ENCODE results near the gene LGR6. TPM values are rescaled to one million over a fixed set of nuclear protein-coding genes. Genes with fewer than 3 reads are reported as not detected.

LGR6 gene
- total and polyA plus RNA-seq, 2 of the 4 experiments (the other 2 are of a cell fraction), result not detected

DNA sequence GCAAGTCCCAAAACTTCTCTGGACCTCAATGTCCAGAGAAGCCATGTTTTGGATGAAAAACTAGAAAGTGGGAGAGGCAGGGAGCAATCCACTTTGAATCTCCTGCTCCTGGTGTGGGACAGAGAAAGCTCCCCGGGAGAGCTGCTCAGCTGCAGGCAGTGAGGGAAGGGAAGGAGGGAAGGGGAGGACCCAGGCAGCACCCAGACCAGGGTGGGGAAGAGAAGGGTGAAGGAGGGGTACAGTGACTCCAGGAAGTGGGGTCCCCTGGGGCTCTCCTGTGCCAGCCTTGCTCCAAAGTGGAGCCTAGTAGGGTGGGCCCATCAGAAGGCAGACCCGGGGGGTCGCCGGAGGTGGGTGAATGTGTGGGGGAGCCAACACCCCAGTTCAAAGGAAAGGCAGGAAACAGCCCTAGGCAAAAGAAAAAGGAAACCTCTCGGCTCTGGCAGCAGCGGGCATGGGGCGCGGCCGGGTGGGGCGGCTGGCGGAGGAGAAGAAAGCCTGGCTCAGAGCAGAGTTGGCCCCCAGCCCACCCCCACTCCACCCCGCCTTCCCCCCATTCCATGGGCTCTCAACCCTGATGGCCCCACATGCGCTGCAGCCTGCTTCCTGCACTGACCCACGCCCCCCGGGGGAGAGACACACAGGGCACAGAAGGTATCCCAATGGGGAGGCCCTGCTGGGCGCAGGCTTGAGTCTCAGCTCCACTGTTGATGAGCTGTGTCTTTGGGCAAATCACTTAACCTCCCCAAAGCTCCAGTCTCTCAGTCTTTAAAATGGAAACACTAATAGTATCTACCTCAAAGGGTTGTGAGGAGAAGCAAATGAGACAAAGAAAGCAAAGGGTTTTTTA, 5.7 kb downstream of the LGR6 start:
- POLR2A ChIA-PET (ENCODE audit: unreplicated experiment), result no interaction called here
- no peaks in the 10 kb centered on the region for H3K36me3 ChIP-seq (ENCODE audit: control insufficient read depth, insufficient read depth, low read length)
- H3K56ac ChIP-seq (ENCODE audit: extremely low read depth, insufficient read depth, low read length), result no peak overlapping the region
- no peak overlapping the region for H3K18ac ChIP-seq (ENCODE audit: low read depth, low read length)
- H3K4me2 ChIP-seq (ENCODE audit: low read depth, low read length), result no peak overlapping the region
- H4K5ac ChIP-seq (ENCODE audit: low read depth, low read length), result no peak overlapping the region
- H3K4ac ChIP-seq (ENCODE audit: low read depth, low read length), result no peak overlapping the region
- no peaks in the 10 kb centered on the region for H3K4me1 ChIP-seq (ENCODE audit: control insufficient read depth, insufficient read depth, low read length)
- no peak for TF ChIP-seq BHLHE40 (IDR thresholded peaks at IDR 0.05; ENCODE audit: low read depth, low read length)
- TF ChIP-seq CEBPB (IDR thresholded peaks at IDR 0.05; ENCODE audit: low read depth, low read length), result no peak
- no peak for TF ChIP-seq MAZ (IDR thresholded peaks at IDR 0.05; ENCODE audit: borderline replicate concordance, low read depth, low read length)
- TF ChIP-seq RFX5 (IDR thresholded peaks at IDR 0.05; ENCODE audit: low read depth, low read length), result no peak
- H3K79me1 ChIP-seq (ENCODE audit: low read depth in 1 of 2, low read length in 2 of 2), result no peaks in the 10 kb centered on the region
- no peak overlapping the region for H3K14ac ChIP-seq (replicated peaks; ENCODE audit: low read depth, low read length)
- H3K4me3 ChIP-seq (ENCODE audit: insufficient read depth, low read depth, low read length), result no peak overlapping the region
- CTCF ChIA-PET, result interaction anchor here (1.6 kb wide), 1 partner anchor 10 kb away, joined by 5 read pairs; no protein-coding TSS in a partner anchor
- dilution Hi-C loops (cut with HindIII; ENCODE audit: low sequenced_read_pairs, unreplicated experiment), result no loop called here
- no peak overlapping the region for H3K9ac ChIP-seq (ENCODE audit: low read depth, low read length)
- no peak overlapping the region for H2AK9ac ChIP-seq (replicated peaks; ENCODE audit: low read depth, low read length, poor library complexity)
- WGBS, 2 experiments (ENCODE audit: extremely low coverage in 2 of 2, insufficient read length in 1 of 2), result 67% methylated on average over 1 of the region's 16 CpGs; no CpG with 5 or more reads in 1 of the 2 experiments
- H2BK5ac ChIP-seq (ENCODE audit: low read depth, low read length, poor library complexity, severe bottlenecking), result no peak overlapping the region
- no peak overlapping the region for H4K8ac ChIP-seq (ENCODE audit: low read depth in 2 of 2, low read length in 2 of 2)
- H4K91ac ChIP-seq (ENCODE audit: insufficient read depth, low read depth, low read length), result no peak overlapping the region
- H2BK20ac ChIP-seq (ENCODE audit: low read depth, low read length), result no peak overlapping the region
- H3K27ac ChIP-seq (ENCODE audit: insufficient read depth, low read length), result no peak overlapping the region
- H4K20me1 ChIP-seq (ENCODE audit: insufficient read depth, low read length), result no peaks in the 10 kb centered on the region
- peaks cover 79% of the 10 kb centered on the region for H3K27me3 ChIP-seq (ENCODE audit: control insufficient read depth, insufficient read depth, low read length)
- no peak for DNase-seq
- ATAC-seq (ENCODE audit: low read depth), result no peak
- no peak overlapping the region for H2BK120ac ChIP-seq (ENCODE audit: low read depth, low read length)
- no peak overlapping the region for H2AK5ac ChIP-seq (ENCODE audit: low read depth, low read length)
- no TSS peak for BruUV-seq (replicated peaks)
- no peaks in the 10 kb centered on the region; the same call in 1 of the 2 replicates for H3K9me3 ChIP-seq (ENCODE audit: control insufficient read depth, insufficient read depth, low read length)
- no peak overlapping the region for H3K23ac ChIP-seq (ENCODE audit: low read depth, low read length)
- no peak overlapping the region for H2BK15ac ChIP-seq (ENCODE audit: low read depth, low read length)
- in situ Hi-C loops (cut with MboI; ENCODE audit: low sequenced_read_pairs), result no loop called here
- intact Hi-C loops (cut with micrococcal nuclease), result no loop called here
- H2AFZ ChIP-seq (replicated peaks; ENCODE audit: low read length, poor library complexity), result no peak overlapping the region
- H3K9me1 ChIP-seq (ENCODE audit: insufficient read depth, low read length), result no peaks in the 10 kb centered on the region
